ENCODE data around the gene PDK2.

DNA sequence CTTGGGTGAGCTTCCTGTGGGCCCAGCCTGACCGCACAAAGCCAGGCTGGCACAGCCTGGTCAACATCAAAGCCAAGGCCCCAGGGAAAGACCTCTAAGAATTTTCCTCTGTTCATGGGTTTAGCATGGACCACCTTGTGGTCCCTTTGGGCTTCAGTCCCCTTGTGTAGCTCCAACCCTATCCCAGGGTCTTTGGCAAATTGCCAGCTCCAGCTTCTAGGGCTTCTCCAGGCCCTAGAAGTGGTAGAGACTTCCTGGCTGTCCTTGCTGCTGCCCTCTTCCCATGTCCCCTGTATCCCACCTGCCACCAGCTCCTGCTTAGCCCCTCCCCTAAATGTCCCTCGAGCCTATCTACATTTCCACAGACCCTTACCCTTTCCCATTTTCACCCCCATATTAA is 49.0 kb upstream of the PDK2 start:
- TF ChIP-seq, protein P1, sequence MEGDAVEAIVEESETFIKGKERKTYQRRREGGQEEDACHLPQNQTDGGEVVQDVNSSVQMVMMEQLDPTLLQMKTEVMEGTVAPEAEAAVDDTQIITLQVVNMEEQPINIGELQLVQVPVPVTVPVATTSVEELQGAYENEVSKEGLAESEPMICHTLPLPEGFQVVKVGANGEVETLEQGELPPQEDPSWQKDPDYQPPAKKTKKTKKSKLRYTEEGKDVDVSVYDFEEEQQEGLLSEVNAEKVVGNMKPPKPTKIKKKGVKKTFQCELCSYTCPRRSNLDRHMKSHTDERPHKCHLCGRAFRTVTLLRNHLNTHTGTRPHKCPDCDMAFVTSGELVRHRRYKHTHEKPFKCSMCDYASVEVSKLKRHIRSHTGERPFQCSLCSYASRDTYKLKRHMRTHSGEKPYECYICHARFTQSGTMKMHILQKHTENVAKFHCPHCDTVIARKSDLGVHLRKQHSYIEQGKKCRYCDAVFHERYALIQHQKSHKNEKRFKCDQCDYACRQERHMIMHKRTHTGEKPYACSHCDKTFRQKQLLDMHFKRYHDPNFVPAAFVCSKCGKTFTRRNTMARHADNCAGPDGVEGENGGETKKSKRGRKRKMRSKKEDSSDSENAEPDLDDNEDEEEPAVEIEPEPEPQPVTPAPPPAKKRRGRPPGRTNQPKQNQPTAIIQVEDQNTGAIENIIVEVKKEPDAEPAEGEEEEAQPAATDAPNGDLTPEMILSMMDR (conservative IDR thresholded peaks at IDR 0.05 in 1 of 2, IDR thresholded peaks at IDR 0.05 in 1 of 2; ENCODE audit: low read depth in 1 of 2, low read length in 2 of 2), result no peak
- TF ChIP-seq EZH2 (IDR thresholded peaks at IDR 0.05; ENCODE audit: low read length, missing control alignments), result no peak

Measured in fibroblast of lung (primary cell).